Measurements from ENCODE around the gene CELF2.

Gene CELF2

DNA sequence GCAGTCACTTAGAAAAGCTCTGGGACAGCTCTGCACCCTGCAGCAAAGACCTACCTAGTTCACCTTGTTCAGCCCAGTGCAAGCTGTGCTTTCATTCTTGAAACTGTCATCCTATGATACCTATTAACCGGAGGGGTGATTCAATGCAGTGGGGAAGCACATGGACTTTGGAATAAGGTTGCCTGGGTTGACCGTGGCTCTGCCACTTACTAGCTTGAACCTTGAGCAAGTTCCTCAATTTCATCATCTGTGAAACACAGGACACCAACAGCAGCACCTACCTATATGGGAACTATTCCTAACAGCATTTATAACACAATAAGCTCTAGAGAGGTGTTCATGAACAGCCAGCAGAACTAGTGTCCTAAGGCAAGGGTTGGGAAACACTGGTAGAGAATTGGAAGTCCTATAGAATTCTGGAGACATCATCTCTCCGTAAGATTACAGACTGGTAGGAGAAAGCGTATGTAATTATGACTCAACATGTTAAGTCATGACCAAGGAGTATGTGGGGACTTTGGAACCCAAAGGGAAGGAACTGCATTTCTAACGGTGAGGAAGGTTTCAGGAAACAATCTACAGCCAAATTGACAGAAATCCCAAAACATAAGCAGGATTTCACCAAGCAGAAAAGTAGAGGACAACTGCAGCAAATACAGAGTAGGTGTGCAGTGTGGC, 323.8 kb downstream of the CELF2 start:
- H3K18ac ChIP-seq (ENCODE audit: low read length) = no peak overlapping the region
- H4K8ac ChIP-seq (ENCODE audit: low read depth, low read length) = no peak overlapping the region
- no peak overlapping the region for H3K14ac ChIP-seq (ENCODE audit: low read length)
- DNase-seq (ENCODE audit: low spot score) = no peak
- H3K4me2 ChIP-seq (ENCODE audit: insufficient read depth, low read length, poor library complexity, severe bottlenecking) = no peak overlapping the region
- H3K4ac ChIP-seq (ENCODE audit: low read length) = no peak overlapping the region
- no peak overlapping the region for H2AK5ac ChIP-seq (ENCODE audit: low read depth, low read length)
- no peak overlapping the region for H3K4me3 ChIP-seq (ENCODE audit: low read length in 2 of 2)
- WGBS, 2 donors (ENCODE audit: extremely low coverage in 2 of 2, insufficient read length in 2 of 2, insufficient replicate concordance in 1 of 2) = no CpG with 5 or more reads among the region's 5 CpGs
- no peaks in the 10 kb centered on the region for H3K36me3 ChIP-seq (replicated peaks in 1 of 2; ENCODE audit: control insufficient read depth in 2 of 2, insufficient read depth in 2 of 2, low read length in 2 of 2)
- no peaks in the 10 kb centered on the region for H3K79me1 ChIP-seq (ENCODE audit: low read depth, low read length)
- no peak overlapping the region for H4K91ac ChIP-seq (ENCODE audit: low read depth, low read length, poor library complexity)
- no peak overlapping the region for H2BK12ac ChIP-seq (ENCODE audit: low read length)
- peaks cover 18% of the 10 kb centered on the region in 2 donors for H3K4me1 ChIP-seq (ENCODE audit: control insufficient read depth in 2 of 2, insufficient read depth in 1 of 2, low read depth in 1 of 2, low read length in 2 of 2)
- no peaks in the 10 kb centered on the region for H3K9me3 ChIP-seq (replicated peaks in 1 of 2; ENCODE audit: control insufficient read depth in 2 of 2, insufficient read depth in 1 of 2, low read depth in 1 of 2, low read length in 2 of 2)
- H2BK5ac ChIP-seq (ENCODE audit: low read length) = no peak overlapping the region
- H3K9ac ChIP-seq (ENCODE audit: low read depth, low read length, poor library complexity) = no peak overlapping the region
- no peak overlapping the region for H2AFZ ChIP-seq (ENCODE audit: low read length)
- H2BK120ac ChIP-seq (ENCODE audit: low read depth, low read length) = no peak overlapping the region
- no peaks in the 10 kb centered on the region for H3K27me3 ChIP-seq (ENCODE audit: control insufficient read depth in 3 of 3, insufficient read depth in 3 of 3, low read depth in 1 of 3, low read length in 3 of 3)
- H2BK15ac ChIP-seq (ENCODE audit: low read length) = no peak overlapping the region
- no peak overlapping the region for H3K27ac ChIP-seq (replicated peaks; ENCODE audit: low read length)
- no peak overlapping the region for H3K23ac ChIP-seq (ENCODE audit: low read depth, low read length, poor library complexity)

- H3K36me3 ChIP-seq (replicated peaks in 1 of 2; ENCODE audit: control insufficient read depth in 2 of 2, insufficient read depth in 2 of 2, low read length in 2 of 2) = no peaks in the 10 kb centered on the region
- peak overlapping the region; percentile 83 for H2AK5ac ChIP-seq (ENCODE audit: low read depth, low read length)
- H4K8ac ChIP-seq (ENCODE audit: low read depth, low read length) = no peak overlapping the region
- H2BK120ac ChIP-seq (ENCODE audit: low read depth, low read length) = no peak overlapping the region
- no peak overlapping the region for H3K4me2 ChIP-seq (ENCODE audit: insufficient read depth, low read length, poor library complexity, severe bottlenecking)
- H3K4ac ChIP-seq (ENCODE audit: low read length) = no peak overlapping the region
- no peak overlapping the region for H3K14ac ChIP-seq (ENCODE audit: low read length)
- H3K27ac ChIP-seq (replicated peaks; ENCODE audit: low read length) = no peak overlapping the region
- H2AFZ ChIP-seq (ENCODE audit: low read length) = no peak overlapping the region
- peak overlapping the region; percentile 48 for H3K23ac ChIP-seq (ENCODE audit: low read depth, low read length, poor library complexity)
- no peaks in the 10 kb centered on the region for H3K9me3 ChIP-seq (replicated peaks in 1 of 2; ENCODE audit: control insufficient read depth in 2 of 2, insufficient read depth in 1 of 2, low read depth in 1 of 2, low read length in 2 of 2)
- no peak overlapping the region for H4K91ac ChIP-seq (ENCODE audit: low read depth, low read length, poor library complexity)
- H3K4me1 ChIP-seq (ENCODE audit: control insufficient read depth in 2 of 2, insufficient read depth in 1 of 2, low read depth in 1 of 2, low read length in 2 of 2) = peaks cover 3% of the 10 kb centered on the region in 2 donors
- H3K9ac ChIP-seq (ENCODE audit: low read depth, low read length, poor library complexity) = no peak overlapping the region
- no peak overlapping the region for H2BK12ac ChIP-seq (ENCODE audit: low read length)
- no peaks in the 10 kb centered on the region for H3K79me1 ChIP-seq (ENCODE audit: low read depth, low read length)
- no peak overlapping the region for H3K4me3 ChIP-seq (ENCODE audit: low read length in 2 of 2)
- no peaks in the 10 kb centered on the region for H3K27me3 ChIP-seq (ENCODE audit: control insufficient read depth in 3 of 3, insufficient read depth in 3 of 3, low read depth in 1 of 3, low read length in 3 of 3)
- no CpG with 5 or more reads among the region's 30 CpGs for WGBS, 2 donors (ENCODE audit: extremely low coverage in 2 of 2, insufficient read length in 2 of 2, insufficient replicate concordance in 1 of 2)
- H3K18ac ChIP-seq (ENCODE audit: low read length) = peak overlapping the region; percentile 77
- no peak overlapping the region for H2BK15ac ChIP-seq (ENCODE audit: low read length)
- no peak for DNase-seq (ENCODE audit: low spot score)
- H2BK5ac ChIP-seq (ENCODE audit: low read length) = no peak overlapping the region
Measured at GRCh38 chr10:11344081-11344480, 326.4 kb downstream of the CELF2 start.

- no peak overlapping the region for H2AK5ac ChIP-seq (ENCODE audit: low read depth, low read length)
- no peak overlapping the region for H3K4ac ChIP-seq (ENCODE audit: low read length)
- H3K4me2 ChIP-seq (ENCODE audit: insufficient read depth, low read length, poor library complexity, severe bottlenecking) = no peak overlapping the region
- H3K9me3 ChIP-seq (replicated peaks in 1 of 2; ENCODE audit: control insufficient read depth in 2 of 2, insufficient read depth in 1 of 2, low read depth in 1 of 2, low read length in 2 of 2) = no peaks in the 10 kb centered on the region
- no peaks in the 10 kb centered on the region for H3K79me1 ChIP-seq (ENCODE audit: low read depth, low read length)
- H2BK15ac ChIP-seq (ENCODE audit: low read length) = no peak overlapping the region
- no peak overlapping the region for H2BK120ac ChIP-seq (ENCODE audit: low read depth, low read length)
- no peak overlapping the region for H4K8ac ChIP-seq (ENCODE audit: low read depth, low read length)
- no peak overlapping the region for H2BK5ac ChIP-seq (ENCODE audit: low read length)
- H2BK12ac ChIP-seq (ENCODE audit: low read length) = no peak overlapping the region
- H3K9ac ChIP-seq (ENCODE audit: low read depth, low read length, poor library complexity) = no peak overlapping the region
- H2AFZ ChIP-seq (ENCODE audit: low read length) = peak overlapping the region; percentile 49
- no peak for DNase-seq (ENCODE audit: low spot score)
- no peak overlapping the region for H3K27ac ChIP-seq (replicated peaks; ENCODE audit: low read length)
- no peak overlapping the region for H3K4me3 ChIP-seq (ENCODE audit: low read length in 2 of 2)
- H3K18ac ChIP-seq (ENCODE audit: low read length) = peak overlapping the region; percentile 77
- peak overlapping the region; percentile 48 for H3K23ac ChIP-seq (ENCODE audit: low read depth, low read length, poor library complexity)
- no peaks in the 10 kb centered on the region for H3K27me3 ChIP-seq (ENCODE audit: control insufficient read depth in 3 of 3, insufficient read depth in 3 of 3, low read depth in 1 of 3, low read length in 3 of 3)
- no peaks in the 10 kb centered on the region for H3K36me3 ChIP-seq (replicated peaks in 1 of 2; ENCODE audit: control insufficient read depth in 2 of 2, insufficient read depth in 2 of 2, low read length in 2 of 2)
- no peak overlapping the region for H3K14ac ChIP-seq (ENCODE audit: low read length)
- peaks cover 2 to 3% of the 10 kb centered on the region in 2 donors for H3K4me1 ChIP-seq (ENCODE audit: control insufficient read depth in 2 of 2, insufficient read depth in 1 of 2, low read depth in 1 of 2, low read length in 2 of 2)
- no peak overlapping the region for H4K91ac ChIP-seq (ENCODE audit: low read depth, low read length, poor library complexity)
- no CpG with 5 or more reads among the region's 28 CpGs for WGBS, 2 donors (ENCODE audit: extremely low coverage in 2 of 2, insufficient read length in 2 of 2, insufficient replicate concordance in 1 of 2)
Measured at GRCh38 chr10:11344550-11344949, 326.9 kb downstream of the CELF2 start.

DNA sequence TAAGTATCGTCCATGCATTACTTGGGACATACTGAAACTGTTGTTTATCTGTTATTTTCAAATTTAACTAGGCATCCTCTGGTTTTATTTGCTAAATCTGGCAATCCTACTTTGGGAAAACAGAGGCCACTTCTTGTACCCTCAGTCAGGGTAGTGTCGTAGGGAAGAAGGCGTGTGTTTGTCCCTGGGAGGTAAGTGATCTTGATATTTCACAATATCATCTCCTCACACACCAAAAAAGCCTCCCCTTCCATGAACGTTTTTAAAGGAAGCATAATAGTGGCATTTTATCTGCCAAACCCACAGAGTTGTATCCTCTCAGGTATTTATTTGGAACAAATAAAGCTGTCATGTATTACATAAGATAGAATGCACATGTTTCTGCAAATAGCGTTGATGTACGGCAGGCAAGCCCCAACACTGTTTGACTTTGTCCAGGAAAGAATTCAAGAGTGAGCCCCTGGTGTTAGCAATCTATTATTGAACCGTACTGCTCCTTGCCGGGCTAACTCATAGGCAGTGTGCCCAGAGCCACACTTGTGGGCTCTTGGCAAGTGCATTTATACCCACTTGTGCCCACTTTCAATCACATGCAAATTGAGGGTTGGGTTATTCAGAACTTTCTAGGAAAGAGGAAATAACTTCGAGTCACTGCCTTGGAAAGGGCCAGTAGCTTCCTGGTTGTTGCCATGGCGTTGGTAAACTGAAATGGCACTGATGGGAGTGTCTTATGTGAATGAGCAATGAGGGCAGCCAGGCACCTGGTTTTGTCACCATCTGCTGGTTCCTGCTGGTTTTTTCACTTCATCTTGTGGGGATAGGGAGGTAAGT, 327.8 kb downstream of the CELF2 start:
- Histone ChIP-seq H3K4me3 (ENCODE audit: low read length in 2 of 2) (no peak overlapping the region), H3K9me3 (replicated peaks in 1 of 2; ENCODE audit: control insufficient read depth in 2 of 2, insufficient read depth in 1 of 2, low read depth in 1 of 2, low read length in 2 of 2) (no peaks in the 10 kb centered on the region), H2BK15ac (ENCODE audit: low read length) (no peak overlapping the region), H4K91ac (ENCODE audit: low read depth, low read length, poor library complexity) (no peak overlapping the region), H2AFZ (ENCODE audit: low read length) (no peak overlapping the region), H2BK120ac (ENCODE audit: low read depth, low read length) (no peak overlapping the region), H4K8ac (ENCODE audit: low read depth, low read length) (no peak overlapping the region), H3K4me1 (ENCODE audit: control insufficient read depth in 2 of 2, insufficient read depth in 1 of 2, low read depth in 1 of 2, low read length in 2 of 2) (peaks cover 0 to 4% of the 10 kb centered on the region in 2 donors), H3K27ac (replicated peaks; ENCODE audit: low read length) (no peak overlapping the region), H3K4me2 (ENCODE audit: insufficient read depth, low read length, poor library complexity, severe bottlenecking) (no peak overlapping the region), H3K14ac (ENCODE audit: low read length) (no peak overlapping the region), H3K79me1 (ENCODE audit: low read depth, low read length) (no peaks in the 10 kb centered on the region), H3K4ac (ENCODE audit: low read length) (no peak overlapping the region), H2BK12ac (ENCODE audit: low read length) (no peak overlapping the region), H3K9ac (ENCODE audit: low read depth, low read length, poor library complexity) (no peak overlapping the region), H2AK5ac (ENCODE audit: low read depth, low read length) (no peak overlapping the region), H3K23ac (ENCODE audit: low read depth, low read length, poor library complexity) (no peak overlapping the region), H3K36me3 (replicated peaks in 1 of 2; ENCODE audit: control insufficient read depth in 2 of 2, insufficient read depth in 2 of 2, low read length in 2 of 2) (no peaks in the 10 kb centered on the region), H3K27me3 (ENCODE audit: control insufficient read depth in 3 of 3, insufficient read depth in 3 of 3, low read depth in 1 of 3, low read length in 3 of 3) (no peaks in the 10 kb centered on the region), H2BK5ac (ENCODE audit: low read length) (no peak overlapping the region), H3K18ac (ENCODE audit: low read length) (no peak overlapping the region)
- DNase-seq (ENCODE audit: low spot score) = no peak
- WGBS, 2 donors (ENCODE audit: extremely low coverage in 2 of 2, insufficient read length in 2 of 2, insufficient replicate concordance in 1 of 2) = no CpG with 5 or more reads among the region's 10 CpGs
